22Rv1 (cell line): Measurements from ENCODE around the gene CFAP99.
A peak's percentile ranks its signal among the peaks of the same experiment; 100 is the strongest.

Source experiments
- H3K27ac ChIP-seq: fragments of 450-650 bp; 2 replicates; pipeline ENCODE4 v1.5.1; 2017
- ZFX ChIP-seq: fragments of 450-650 bp; IDR thresholded peaks from 2 replicates; pipeline ENCODE4 v1.6.1; 2017; ENCODE audit warnings: antibody characterized with exemption, borderline replicate concordance
- TF ChIP-seq, protein P1 (sequence below): fragments of 450-650 bp; IDR thresholded peaks from 2 replicates; pipeline ENCODE4 v1.5.1; 2017; ENCODE audit warnings: mild to moderate bottlenecking

Gene CFAP99

DNA sequence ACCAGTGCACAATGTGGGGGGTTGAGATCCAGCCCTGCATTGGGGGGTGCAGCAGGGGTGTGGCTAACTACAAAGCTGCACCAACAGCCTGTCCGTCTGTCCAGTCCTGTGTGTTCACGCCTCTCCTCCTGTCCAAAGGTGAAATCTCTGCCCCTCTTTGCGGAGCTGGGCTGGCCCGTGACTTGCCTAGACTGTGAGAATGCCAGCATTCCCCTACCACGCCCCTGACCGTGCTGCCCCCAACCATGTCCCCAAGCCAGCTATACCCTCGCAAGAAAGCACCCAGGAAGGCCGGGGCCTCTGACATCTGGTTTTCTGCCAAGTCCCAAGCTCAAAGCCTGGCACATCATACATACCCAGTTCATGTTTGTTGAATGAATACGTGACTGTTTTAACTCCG is 19.5 kb upstream of the CFAP99 start:
- no peak overlapping the region for H3K27ac ChIP-seq
- TF ChIP-seq, protein P1, sequence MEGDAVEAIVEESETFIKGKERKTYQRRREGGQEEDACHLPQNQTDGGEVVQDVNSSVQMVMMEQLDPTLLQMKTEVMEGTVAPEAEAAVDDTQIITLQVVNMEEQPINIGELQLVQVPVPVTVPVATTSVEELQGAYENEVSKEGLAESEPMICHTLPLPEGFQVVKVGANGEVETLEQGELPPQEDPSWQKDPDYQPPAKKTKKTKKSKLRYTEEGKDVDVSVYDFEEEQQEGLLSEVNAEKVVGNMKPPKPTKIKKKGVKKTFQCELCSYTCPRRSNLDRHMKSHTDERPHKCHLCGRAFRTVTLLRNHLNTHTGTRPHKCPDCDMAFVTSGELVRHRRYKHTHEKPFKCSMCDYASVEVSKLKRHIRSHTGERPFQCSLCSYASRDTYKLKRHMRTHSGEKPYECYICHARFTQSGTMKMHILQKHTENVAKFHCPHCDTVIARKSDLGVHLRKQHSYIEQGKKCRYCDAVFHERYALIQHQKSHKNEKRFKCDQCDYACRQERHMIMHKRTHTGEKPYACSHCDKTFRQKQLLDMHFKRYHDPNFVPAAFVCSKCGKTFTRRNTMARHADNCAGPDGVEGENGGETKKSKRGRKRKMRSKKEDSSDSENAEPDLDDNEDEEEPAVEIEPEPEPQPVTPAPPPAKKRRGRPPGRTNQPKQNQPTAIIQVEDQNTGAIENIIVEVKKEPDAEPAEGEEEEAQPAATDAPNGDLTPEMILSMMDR: no peak
- no peak for TF ChIP-seq ZFX

DNA sequence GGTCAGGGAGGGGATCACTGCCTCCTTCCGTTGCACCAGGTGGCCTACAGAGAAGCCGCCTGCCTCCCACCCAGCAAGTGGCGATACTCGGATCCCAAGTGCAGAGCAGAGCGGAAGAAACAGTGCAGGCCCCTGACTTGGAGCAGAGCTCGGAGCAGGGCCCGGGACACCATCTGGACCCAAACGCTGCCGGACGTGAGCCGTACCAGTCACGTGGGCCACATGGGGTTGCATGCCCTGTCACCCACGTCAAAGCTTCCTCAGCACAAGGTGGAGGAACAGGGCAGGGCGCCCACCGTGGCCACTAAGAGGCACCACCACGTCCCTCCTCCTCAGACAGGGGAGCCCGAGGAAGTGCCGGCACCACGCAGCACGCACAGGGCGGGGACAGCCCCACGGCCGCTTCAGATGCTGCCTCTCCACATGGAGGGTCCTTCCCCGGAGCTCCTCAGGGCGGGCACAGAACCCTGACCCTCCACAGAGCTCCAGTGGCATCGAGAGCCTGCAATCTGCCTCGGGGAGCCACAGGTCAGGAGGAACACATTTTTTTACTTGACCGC is 19.0 kb upstream of the CFAP99 start:
- no peak overlapping the region for H3K27ac ChIP-seq
- TF ChIP-seq ZFX: no peak
- TF ChIP-seq, protein P1: no peak

DNA sequence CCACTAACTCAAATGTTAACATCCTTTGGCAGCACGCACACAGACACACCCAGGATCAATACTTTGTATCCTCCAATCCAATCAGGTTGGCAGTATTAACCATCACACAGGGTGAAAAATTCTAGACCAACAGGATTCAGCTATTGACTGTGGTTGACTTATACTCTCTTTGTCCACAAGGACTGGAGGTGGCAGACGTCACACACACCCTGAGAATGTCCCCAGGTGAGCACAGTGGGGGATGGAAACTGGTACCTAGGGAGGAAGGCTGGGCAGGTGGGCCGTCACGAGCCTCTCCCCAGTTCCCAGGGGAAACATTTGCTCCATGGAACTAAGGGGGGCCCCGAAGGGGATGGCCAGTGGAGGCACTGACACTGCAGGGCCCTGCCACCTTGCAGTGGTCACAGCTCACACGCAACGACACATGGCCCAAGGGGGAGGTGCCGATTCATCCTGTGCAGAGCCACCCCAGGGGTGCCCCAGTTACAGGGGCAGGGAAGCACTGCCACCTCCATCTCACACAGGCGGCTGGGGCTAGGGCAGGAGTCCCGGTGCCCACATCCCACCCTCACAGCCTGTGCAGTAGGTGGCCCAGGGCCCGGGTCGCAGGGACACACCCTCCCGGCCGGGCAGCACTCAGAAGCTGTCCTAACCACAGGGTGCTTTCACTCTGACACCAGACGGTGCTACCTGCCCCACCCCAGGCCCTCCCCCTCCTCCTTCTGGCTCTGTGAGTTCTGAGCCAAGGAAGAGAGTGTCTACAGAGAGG is 17.7 kb upstream of the CFAP99 start:
- TF ChIP-seq ZFX: no peak
- TF ChIP-seq, protein P1: no peak
- H3K27ac ChIP-seq: no peak overlapping the region

DNA sequence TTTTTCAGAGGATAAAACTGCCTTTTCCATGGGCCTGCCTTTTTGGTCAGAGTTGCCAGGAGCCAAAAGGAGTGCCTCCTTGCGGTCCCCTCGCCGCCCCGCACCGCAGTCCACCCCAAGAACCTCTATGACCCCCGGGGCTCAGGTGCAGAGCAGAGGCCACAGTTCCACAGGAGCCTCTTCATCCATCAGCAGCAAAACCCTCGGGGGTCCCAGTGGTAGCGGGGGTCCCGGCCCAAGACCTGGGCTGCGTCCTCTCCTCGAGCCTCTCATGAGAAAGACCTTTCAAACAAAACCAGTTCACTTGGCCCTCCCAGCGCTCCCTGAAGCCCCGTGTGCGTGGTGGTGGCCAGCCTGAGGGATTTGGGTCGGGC is 17.2 kb upstream of the CFAP99 start:
- TF ChIP-seq, protein P1: no peak
- no peak for TF ChIP-seq ZFX
- H3K27ac ChIP-seq: peak overlapping the region; percentile 63; the same call in 1 of the 2 replicates

DNA sequence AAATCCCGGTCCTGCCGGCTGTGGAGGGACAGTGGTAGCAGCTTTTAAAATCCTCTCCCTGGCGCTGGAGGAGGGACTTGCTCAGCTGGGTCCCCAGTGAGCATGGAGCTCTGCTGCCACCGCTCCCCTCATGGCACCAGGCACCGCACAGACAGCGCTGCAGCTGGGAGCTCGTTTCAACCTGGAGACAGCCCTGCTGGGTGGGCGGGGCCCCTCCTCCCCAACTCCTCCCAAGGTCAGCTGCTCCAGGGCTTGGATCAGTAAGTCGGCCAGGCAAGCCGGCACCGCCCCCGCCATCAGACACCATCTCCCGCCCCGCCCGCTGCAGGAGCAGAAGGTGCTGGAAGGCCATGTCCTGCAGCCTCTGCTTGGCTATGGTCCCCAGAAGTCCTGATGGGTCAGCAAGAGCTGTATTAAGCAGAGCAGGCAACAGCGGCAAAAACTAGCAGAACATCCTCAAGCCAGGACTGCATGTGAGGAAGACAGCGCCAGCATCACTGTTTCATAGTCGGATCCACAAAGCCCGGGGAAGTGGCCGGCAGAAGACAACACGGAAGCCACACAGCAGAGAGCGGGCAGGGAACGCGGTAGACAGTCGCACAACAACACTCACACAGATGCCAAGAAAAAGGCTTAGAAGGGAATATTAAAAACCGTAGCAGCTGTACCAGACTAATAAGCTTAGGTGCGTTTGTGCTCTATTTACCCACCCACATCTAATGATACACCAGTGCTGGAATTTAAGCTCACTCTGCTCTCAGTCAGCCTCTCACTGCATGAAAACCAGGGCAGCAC is 16.5 kb upstream of the CFAP99 start:
- TF ChIP-seq, protein P1: no peak
- TF ChIP-seq ZFX: no peak
- peak overlapping the region; percentile 63 for H3K27ac ChIP-seq

DNA sequence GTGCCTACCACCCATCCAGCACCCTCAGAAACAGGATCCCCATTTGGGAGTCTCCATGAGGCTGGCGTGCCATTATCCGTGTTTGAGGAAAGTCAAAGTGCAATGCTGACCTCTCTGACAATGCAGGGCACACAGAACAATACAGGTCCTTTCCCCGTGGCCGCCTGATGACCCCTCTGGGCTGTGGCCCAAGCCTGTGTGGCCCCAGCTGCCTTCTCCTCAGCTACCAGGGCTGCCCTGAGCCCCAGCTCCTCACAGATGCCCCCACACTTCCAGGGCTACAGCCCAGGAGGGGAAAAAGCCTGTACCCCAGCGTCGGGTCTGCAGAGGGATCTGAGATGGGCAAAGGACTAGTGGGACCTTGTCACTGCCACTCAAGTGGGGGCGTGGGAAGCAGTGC is 15.8 kb upstream of the CFAP99 start:
- TF ChIP-seq, protein P1: no peak
- TF ChIP-seq ZFX: no peak
- H3K27ac ChIP-seq: peak overlapping the region; percentile 63

DNA sequence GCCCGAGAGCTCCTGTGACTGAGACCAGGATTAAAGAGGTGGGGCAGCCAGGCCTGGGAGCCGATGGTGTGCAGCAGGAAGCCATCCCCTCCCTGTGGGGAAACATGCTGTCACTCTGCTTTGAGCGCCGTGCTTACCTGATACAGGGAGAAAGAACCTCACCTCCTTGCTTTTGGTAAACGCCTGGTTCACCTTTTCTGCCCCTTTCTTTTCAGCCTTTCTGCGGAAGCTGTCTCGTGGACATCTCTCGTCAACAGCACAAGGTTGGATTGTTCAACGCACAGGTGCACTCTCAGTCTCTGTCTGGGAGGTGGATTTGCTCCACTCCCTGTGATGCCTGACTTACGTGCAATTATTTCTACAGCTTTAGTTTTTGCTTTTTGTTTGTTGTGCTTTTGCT is 12.3 kb upstream of the CFAP99 start:
- H3K27ac ChIP-seq: no peak overlapping the region
- TF ChIP-seq, protein P1: no peak
- no peak for TF ChIP-seq ZFX
